GM21381 (cell line): ENCODE results near the gene INO80B.
"Not testable (repeated sequence)": the region's sequence is repeated elsewhere in the genome, so short reads cannot be mapped to it uniquely, and the experiment has no call there.

Experiments
- ATAC-seq: cut with Tn5 transposase; IDR thresholded peaks from one replicate; pipeline ENCODE4 v1.9.1; 2021; ENCODE audit warnings: mild to moderate bottlenecking, moderate library complexity; ENCODE audit not compliant: unreplicated experiment

Gene INO80B

GRCh38 chr2:74454654-74455511 lies at the start of gene INO80B:
Gene INO80B, plus strand, starts transcription at chr2:74455087. Its CDS starts 30 bp downstream, at chr2:74455117.
- ATAC-seq: peak; percentile 42

- no peak for ATAC-seq
These were observed 48.9 kb upstream of the INO80B start for GRCh38 chr2:74406035-74406434.

DNA sequence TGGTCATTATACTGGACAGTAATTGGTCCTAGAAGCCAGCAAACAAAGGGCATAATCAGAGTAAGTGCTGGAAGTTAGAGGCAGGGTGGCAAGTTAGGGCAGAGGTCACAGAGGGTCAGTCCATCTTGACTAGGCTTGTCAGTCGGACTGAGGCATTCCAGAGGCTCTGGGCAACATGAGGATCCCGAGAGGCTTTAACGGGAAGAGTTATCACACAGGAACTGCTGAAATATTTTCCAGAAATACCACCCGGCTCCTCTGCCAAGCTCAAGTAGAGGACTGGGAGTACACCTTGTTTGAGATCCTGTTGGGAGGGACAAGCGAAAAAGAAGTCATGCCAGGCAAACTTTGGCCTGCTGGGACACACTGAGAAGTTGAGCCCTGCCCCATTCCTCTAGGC lies 47.2 kb upstream of the INO80B start:
- ATAC-seq: no peak

DNA sequence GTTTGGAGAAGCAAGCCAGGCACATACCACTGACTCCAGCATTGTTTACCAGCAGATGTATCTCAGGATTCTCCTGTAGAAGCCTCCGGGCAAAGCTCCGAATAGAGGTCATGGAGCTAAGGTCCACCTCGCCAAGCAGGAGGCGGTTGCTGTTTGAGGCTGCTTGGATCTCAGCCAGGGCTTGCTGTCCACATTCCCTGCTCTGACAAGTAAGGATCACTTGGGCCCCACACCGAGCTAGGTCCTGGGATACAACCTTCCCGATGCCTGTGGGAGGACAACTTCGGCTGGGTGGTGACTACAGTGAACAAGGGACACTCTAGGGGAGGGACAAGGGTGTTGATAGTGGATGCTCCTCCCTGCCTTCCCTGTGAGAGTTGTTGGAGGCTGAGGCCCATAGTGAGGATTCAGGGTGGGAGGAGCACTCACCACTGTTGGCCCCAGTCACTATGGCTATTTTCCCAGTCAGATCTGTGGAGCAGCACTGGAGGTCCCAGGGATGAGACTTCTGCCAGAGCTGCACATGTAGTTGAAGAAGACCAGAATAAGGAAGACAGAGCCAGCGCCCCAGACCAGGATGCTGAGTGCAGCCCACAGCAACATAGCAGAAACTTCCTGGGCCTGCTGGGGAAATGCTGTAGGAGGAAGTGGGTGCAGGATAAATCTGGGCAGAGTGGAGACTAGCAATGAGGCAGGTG lies 41.7 kb upstream of the INO80B start:
- no peak for ATAC-seq

DNA sequence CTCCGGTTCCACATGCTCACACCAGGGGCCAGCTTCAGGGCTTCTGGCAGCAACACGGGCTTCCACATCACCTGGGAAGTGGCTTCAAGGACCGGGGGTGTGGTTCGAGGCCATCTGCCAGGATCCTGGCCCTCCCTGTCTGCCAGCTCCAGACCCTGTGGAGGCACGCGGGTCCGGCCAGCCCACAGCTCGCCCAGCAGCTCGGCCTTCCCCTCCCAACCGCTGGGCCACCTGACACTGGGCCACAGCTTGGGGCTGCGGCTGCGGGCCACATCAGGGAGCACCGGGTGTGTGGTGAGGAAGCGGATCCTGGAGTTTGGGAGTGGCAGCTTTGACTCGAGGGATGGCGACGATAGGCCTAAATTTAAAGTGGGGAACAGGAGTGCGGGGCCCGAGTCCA lies 40.4 kb upstream of the INO80B start:
- no peak for ATAC-seq

DNA sequence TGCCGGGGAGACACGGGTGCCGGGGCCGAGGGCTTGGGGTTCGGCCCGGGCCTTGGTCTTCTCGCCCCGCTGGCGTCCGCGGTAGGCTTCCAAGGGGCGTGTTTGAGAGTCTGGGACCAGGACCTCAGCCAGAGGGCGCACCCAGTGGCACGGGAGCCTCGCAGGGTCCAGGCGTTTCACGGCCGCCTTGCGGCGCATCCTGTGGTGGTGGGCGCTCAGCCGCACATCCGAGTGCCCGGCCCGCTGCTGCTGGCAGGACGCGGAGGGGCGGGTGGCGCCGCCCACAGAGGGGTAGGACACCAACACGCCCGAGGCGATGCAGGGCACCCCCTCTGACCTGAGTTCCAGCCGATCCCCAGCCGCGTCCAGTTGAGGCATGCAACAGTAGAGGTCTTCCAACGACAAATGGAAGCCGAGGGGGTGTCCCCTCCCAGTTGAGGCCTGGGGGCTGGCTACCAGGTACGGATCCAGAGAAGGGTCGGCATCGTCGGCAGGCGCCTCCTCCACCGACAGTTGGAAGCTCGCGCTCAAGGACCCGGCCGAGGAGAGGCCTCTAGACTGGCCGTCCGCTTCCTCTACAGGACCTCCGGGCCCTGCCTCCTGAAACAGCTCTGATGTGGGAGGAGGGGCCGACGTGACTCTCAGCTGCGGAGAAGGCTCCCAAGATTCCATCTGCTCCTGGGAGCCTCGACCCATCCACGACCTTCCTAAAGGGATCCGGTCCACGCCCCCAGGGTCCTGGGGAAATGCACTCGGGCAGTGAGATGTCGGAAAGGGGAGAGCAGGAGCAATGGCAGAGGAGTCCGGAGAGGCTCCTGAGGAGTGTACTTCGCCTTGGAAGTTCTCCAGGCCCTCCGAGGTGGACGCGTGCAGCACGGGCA lies 39.8 kb upstream of the INO80B start:
- ATAC-seq: no peak

DNA sequence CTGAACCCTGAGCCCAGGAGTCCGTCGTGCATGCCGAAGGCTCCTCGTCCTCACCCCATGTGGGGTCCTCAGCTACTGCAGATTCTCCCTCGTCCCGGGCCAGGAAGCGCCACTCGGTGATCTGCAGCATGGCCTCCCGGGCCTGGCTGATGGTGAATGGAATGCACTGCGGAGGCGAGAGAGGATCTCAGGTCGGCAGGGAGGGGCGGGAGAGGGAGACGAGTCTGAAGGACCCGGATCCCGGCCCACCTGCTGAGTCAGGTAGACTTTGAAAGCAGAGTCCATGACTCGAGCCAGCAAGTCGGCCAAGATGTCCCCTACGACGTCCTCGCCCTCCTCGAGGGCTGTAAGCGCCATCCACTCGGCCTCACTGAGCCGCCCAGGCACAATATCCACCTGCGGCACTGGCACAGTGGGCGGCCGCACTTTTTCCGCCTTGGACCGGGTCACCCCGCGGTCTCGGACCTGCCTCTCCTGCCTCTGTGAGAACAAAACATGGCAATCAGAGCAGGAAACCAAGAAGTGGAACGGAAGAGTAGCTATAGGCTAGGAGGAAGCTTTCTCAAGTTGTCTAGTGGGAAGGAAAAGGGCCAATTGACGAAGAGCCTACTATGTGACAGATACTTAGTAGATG lies 39.0 kb upstream of the INO80B start:
- ATAC-seq: no peak

GRCh38 chr2:74416778-74417177 lies 38.1 kb upstream of the INO80B start:
- ATAC-seq: no peak

GRCh38 chr2:74417197-74417596 lies 37.7 kb upstream of the INO80B start:
- ATAC-seq: no peak

DNA sequence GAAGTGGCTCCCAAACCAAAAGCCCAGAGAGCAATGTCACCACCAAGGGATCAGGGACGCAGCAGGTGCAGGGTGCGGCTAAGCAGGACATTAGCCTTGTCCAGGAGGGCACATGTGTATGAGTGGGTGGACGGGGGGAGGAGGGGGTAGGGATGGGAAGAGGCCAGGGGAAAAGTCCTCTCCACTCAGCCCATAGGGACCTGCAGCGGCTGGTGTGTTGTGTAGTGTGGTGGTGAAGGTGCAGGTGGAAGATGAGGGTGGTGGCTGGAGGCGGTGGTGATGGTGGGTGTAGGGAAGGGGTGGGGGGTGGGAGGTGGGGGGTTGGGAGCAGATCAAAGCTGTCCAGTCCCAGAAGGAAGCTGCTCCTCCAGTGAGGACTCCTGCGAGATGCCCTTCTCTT lies 37.1 kb upstream of the INO80B start:
- no peak for ATAC-seq

DNA sequence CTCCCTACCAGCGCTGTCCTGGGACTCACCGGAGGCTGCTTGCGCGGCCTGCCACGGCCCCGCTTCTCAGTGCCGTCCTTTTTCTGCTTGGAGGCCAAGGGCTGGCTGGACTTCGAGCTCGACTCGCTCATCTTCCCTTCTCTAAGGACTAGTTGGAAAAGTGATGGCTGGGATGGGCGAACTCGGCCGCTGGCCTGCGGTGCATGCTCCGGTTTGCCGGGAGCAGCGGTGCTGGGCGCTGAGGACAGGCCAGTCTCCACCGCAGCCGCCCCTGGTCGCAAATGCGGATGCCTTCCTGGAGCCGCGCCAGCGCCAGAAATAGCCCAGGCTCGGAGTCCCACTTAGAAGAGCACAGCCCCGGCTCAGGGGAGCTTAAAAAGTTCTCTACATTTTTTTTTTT lies 36.6 kb upstream of the INO80B start:
- no peak for ATAC-seq

DNA sequence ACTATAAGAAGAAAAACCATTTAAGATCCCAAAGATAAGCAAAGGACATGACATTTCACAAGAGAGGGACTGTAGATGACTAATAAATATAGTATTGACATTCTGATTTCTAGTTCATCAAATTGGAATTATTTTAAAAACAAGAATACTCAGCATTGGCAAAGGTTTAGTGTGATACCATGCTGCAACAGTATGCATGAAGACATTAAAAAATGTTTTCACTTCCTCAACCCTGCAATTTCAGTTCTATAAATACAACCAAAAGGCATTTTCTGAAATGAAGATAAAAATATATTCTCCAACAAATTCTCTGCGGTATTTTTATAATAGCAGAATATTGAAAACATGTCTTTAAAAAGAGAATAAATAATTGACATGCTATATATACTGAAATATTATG lies 35.5 kb upstream of the INO80B start:
- ATAC-seq: no peak

- ATAC-seq: no peak
These were observed 34.9 kb upstream of the INO80B start for GRCh38 chr2:74420006-74420405.

GRCh38 chr2:74420443-74421103 lies 34.3 kb upstream of the INO80B start:
- ATAC-seq: not testable (repeated sequence)

GRCh38 chr2:74421221-74421870 lies 33.5 kb upstream of the INO80B start, which contains the start of the genes C2orf81 and WDR54:
Gene C2orf81, minus strand, starts transcription at chr2:74421619. Its CDS starts 59 bp downstream, at chr2:74421560.
Gene WDR54, plus strand, starts transcription at chr2:74421730. Its CDS starts 424 bp downstream, at chr2:74422154.
- ATAC-seq: peak; percentile 90

- no peak for ATAC-seq
These were observed 31.4 kb upstream of the INO80B start for GRCh38 chr2:74423231-74424095.

DNA sequence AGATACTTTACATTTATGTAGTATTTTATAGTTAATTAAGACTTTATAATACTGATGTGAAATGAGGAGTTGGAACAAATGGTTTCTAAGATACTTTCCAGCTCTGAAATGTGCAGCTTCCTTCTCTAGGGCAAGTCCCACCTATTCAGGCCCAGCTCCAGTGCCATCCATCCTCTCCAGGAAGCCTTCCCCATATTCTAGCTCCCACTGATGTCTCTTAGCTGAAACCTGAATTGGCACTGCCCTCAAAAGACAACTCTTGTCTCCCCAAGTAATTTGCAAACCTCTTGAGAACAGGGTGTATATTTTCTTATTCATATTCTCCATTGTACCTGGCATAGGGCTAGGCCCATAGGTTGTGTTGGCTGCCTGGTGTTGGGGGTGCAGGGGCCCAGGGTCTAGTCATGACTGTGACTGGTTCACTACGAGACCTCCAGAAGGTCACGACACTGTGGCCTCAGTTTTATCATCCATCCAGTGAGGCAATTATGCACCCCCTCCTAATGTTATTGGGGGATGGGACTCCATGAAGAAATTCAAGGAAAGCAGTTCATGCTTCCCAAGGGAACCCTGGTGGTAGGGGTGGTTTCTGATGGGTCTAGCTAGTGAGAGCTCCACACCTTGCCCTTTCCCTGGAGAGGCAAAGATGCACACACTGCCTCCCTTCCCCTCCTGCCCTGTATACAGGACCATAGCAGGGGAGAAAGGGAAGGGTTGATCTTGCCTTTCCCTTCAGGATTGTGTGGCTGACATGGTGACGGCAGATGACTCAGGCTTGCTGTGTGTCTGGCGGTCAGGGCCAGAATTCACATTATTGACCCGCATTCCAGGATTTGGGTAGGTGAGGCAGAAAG lies 30.5 kb upstream of the INO80B start:
- no peak for ATAC-seq

DNA sequence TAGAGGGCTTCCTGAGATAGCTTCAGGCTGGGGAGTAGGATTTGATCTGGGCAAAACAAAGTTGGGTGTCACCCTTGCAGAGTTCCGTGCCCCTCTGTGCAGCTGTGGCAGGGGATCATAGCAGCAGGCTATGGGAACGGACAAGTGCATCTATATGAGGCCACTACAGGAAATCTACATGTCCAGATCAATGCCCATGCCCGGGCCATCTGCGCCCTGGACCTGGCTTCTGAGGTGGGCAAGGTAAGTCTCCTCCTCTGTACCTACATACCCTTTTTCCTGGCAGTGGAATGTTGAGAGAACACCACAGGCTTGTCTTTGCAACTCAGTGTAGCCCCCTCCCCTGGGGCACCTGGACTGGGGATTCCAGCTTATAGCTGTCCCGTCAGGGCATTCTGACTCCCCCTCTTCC lies 29.9 kb upstream of the INO80B start:
- ATAC-seq: no peak
